Heart right ventricle (tissue), 16 donors: Measurements from ENCODE around the gene DTNBP1. TPM values are rescaled to one million over a fixed set of nuclear protein-coding genes. Genes with fewer than 3 reads are reported as not detected.

ENCODE experiments used
- ATAC-seq, 8 donors: fragments of 200-7000 bp; cut with Tn5 transposase; one replicate each; pipeline ENCODE4 v1.9.1; 2020; ENCODE audit warnings: mild to moderate bottlenecking in 8 of 8, moderate library complexity in 8 of 8, moderate number of reproducible peaks in 1 of 8
- DNase-seq, 2 donors: peaks; one replicate each; pipeline ENCODE4 v3.0.0-alpha.2; 2020
- H3K27ac ChIP-seq, 10 donors: fragments of 200-600 bp; sonication (generic) in 2 of 10; one replicate each; pipeline versions ENCODE4 v1.5.0 to v1.8.0; 2020 to 2022; ENCODE audit warnings: mild to moderate bottlenecking in 3 of 10
- H3K27me3 ChIP-seq, 7 donors: fragments of 200-600 bp; one replicate each; pipeline ENCODE4 v1.8.0; 2021 to 2022; ENCODE audit warnings: mild to moderate bottlenecking in 2 of 7
- H3K36me3 ChIP-seq, 9 donors: fragments of 200-600 bp; sonication (generic) in 1 of 9; one replicate each; pipeline versions ENCODE4 v1.5.0 to v1.8.0; 2020 to 2022; ENCODE audit warnings: mild to moderate bottlenecking in 2 of 9
- H3K4me1 ChIP-seq, 9 donors: fragments of 200-600 bp; sonication (generic) in 1 of 9; one replicate each; pipeline versions ENCODE4 v1.5.0 to v1.8.0; 2020 to 2022; ENCODE audit warnings: mild to moderate bottlenecking in 4 of 9
- H3K4me3 ChIP-seq, 10 donors: fragments of 200-600 bp; sonication (generic) in 2 of 10; one replicate each; pipeline versions ENCODE4 v1.5.0 to v1.8.0; 2020 to 2022; ENCODE audit warnings: mild to moderate bottlenecking in 7 of 10, moderate library complexity in 2 of 10
- H3K9me3 ChIP-seq, 11 donors: fragments of 200-600 bp in 10 of 11; sonication (generic) in 2 of 11; one replicate each; pipeline versions ENCODE4 v1.5.0 to v1.8.0; 2013 to 2022; ENCODE audit warnings: mild to moderate bottlenecking in 2 of 11, control low read depth in 1 of 11, moderate library complexity in 1 of 11
- CTCF ChIP-seq, 9 donors: fragments of 200-600 bp; sonication (generic) in 2 of 9; IDR thresholded peaks; one replicate each; pipeline versions ENCODE4 v1.5.0 to v1.8.0; 2021 to 2022; ENCODE audit warnings: antibody characterized with exemption in 9 of 9, mild to moderate bottlenecking in 5 of 9, moderate library complexity in 1 of 9
- WGBS, 2 donors: extraction: QIAGEN DNeasy Blood & Tissue Kit; methylation state at CpG; one replicate each; pipeline ENCODE4 v1.1.7; 2013; ENCODE audit warnings: inconsistent platforms in 1 of 2; 5-methylcytosine and 5-hydroxymethylcytosine counted together
- intact Hi-C, 10 donors: fragments of 100-400 bp; cut with DNase I; formaldehyde crosslinking; loops; one replicate each; pipeline versions ENCODE4 v1.11.1 to v1.14.2; 2022
- polyA plus RNA-seq, 2 donors: library from polyadenylated mRNA; stranded (reverse); fragments of 200-250 nt; gene quantifications; one replicate each; pipeline ENCODE4 v1.2.3, GENCODE V29; 2013
- total RNA-seq, 10 donors: library from RNA; stranded (reverse); fragmentation: NEBNext Ultra II Directional in 3 of 10; extraction: Animal tissue kit (Norgen Biotek cat#: 25700) in 3 of 10; gene quantifications; one replicate each; pipeline versions ENCODE4 v1.2.1 to v1.2.4, GENCODE V29; 2021 to 2023
- donor health status: Arrhythmogenic right ventricular cardiomyopathy.
- donor health status: ischemic (EF 13 %, LVEDD 7.1; RV severe dilation, severe dysfunction).
- donor health status: healthy with polysubstance abuse.
- donor health status: DM: no; HTN: yes; CAD: no.
- donor health status: DM: no; HTN: no; CAD: no.
- donor health status: ischemic (EF 25% LVEDD 6.9; RV normal size, moderate dysfunction).
- donor health status: ischemic (EF 25% LVEDD 5.7; RV mildly dilated, moderate dysfunction).
- donor health status: healthy.
- donor health status: DM: yes; HTN: yes; CAD: no.
- donor health status: Ischemic cardiomyopathy.
- donor health status: ischemic (EF 35%, LVEDD 5.7; RV mildly dilated, moderate dysfunction).
- donor health status: nonischemic (EF 11% LVEDD 7.7; RV severe dilation, severe dysfunction).
- donor health status: DM: yes; HTN: yes; CAD: no.
- donor health status: PGD.
- donor health status: ischemic (EF 29% LVEDD 5.4; RV normal size, mild dysfunction).
- donor health status: nonischemic (EF 23%, LVEDD 6.1; RV moderate dilation, normal function).

Gene DTNBP1
- total and polyA plus RNA-seq, 12 donors: 5.0 to 27.5 (median 18.4) TPM

DNA sequence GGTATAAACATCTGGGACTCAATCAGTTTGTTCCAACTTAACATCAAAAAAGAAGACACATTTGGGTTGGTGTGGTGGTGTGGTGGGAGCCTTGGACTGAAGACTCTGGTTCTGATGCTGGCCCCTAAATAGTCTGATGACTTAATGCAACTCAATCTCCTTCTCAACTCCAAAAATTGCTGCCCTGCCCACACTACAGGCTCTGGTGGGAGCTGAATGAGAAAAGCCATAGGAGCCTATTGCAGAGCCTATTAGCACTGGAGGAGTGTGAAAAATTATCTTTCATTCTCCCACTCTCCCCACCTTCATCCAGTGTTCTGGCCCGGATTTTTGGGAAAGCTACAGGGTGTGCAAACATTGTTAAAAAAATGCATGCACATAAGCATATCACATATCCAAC lies 56.5 kb downstream of the DTNBP1 start:
- DNase-seq: no peak
- no peak for ATAC-seq
- no peak for TF ChIP-seq CTCF (IDR thresholded peaks at IDR 0.05)
- no peaks in the 10 kb centered on the region for H3K27me3 ChIP-seq
- no peak overlapping the region for H3K27ac ChIP-seq
- 95 to 97% methylated on average over 1 of the region's 1 CpG for WGBS, 2 donors
- peaks cover 0 to 18% (median 6%) of the 10 kb centered on the region in 9 donors for H3K4me1 ChIP-seq
- intact Hi-C loops: no loop called here
- peaks cover 0 to 8% (median 0%) of the 10 kb centered on the region in 11 donors for H3K9me3 ChIP-seq
- H3K36me3 ChIP-seq: peaks cover 0 to 30% (median 0%) of the 10 kb centered on the region in 9 donors
- H3K4me3 ChIP-seq: no peak overlapping the region

DNA sequence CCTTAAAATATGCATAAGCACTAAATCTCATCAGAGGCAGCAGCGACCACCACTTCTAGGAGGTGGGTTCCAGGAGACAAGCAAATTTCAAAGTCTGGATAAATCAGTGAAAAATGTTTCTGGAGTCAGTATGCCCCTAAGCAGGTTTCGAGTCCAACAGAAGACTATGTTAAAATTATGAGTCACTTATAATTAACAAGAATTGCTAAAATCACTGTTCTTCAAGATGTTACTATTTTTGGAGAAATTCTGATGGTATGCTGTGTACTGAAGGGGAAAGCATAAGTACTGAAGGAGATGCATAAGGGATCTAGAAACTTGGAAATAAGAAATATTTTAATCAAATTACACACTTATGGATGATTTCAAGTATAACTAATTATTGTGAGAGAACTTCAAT lies 58.0 kb downstream of the DTNBP1 start:
- Histone ChIP-seq H3K36me3 (peaks cover 0 to 19% (median 0%) of the 10 kb centered on the region in 9 donors), H3K9me3 (no peaks in the 10 kb centered on the region), H3K4me3 (no peak overlapping the region), H3K4me1 (peaks cover 0 to 18% (median 6%) of the 10 kb centered on the region in 9 donors), H3K27me3 (no peaks in the 10 kb centered on the region), H3K27ac (no peak overlapping the region)
- intact Hi-C loops: loop anchor here in 1 of 10 donors (5.0 kb wide), 1 partner anchor 78 kb away; no protein-coding TSS in a partner anchor
- no peak for ATAC-seq
- DNase-seq: no peak
- 94 to 98% methylated on average over 2 of the region's 2 CpGs for WGBS, 2 donors
- TF ChIP-seq CTCF (IDR thresholded peaks at IDR 0.05): no peak

GRCh38 chr6:15602154-15602553 lies 60.7 kb downstream of the DTNBP1 start:
- DNase-seq (peak in 1 of 2 donors; percentile 25), ATAC-seq (no peak)
- no peak overlapping the region for H3K4me3 ChIP-seq
- no peaks in the 10 kb centered on the region for H3K27me3 ChIP-seq
- WGBS, 2 donors: 43 to 49% methylated on average over 3 of the region's 3 CpGs
- H3K4me1 ChIP-seq: peaks cover 0 to 4% (median 0%) of the 10 kb centered on the region in 9 donors
- H3K27ac ChIP-seq: no peak overlapping the region
- TF ChIP-seq CTCF (IDR thresholded peaks at IDR 0.05): no peak
- peaks cover 0 to 12% (median 0%) of the 10 kb centered on the region in 9 donors for H3K36me3 ChIP-seq
- intact Hi-C loops: loop anchor here in 1 of 10 donors (5.0 kb wide), 1 partner anchor 75 kb away; no protein-coding TSS in a partner anchor
- H3K9me3 ChIP-seq: no peaks in the 10 kb centered on the region

DNA sequence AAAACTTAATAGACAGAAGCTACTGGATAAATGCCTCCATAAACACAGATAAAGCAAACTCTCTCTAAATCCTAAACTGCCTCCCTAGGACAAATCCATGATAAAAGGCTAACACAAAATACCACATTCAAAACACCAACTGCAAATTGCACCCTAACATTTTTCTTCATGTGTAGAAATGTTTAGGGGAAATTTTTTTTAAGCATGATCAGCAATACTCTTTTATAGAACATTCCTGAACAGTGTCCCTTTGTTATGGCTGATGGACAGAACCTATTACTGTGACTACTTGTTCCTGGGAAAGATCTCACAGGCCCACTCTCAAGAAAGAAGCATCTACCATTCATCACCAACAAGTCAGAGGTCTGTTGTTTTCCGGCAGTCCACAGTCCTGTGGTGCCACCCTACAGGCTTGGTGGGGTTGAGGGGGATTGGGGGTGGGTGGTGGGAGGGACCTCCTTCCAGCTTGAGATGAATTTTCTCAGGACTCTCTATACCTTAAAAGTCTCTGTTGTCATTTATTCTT lies 64.5 kb downstream of the DTNBP1 start:
- Histone ChIP-seq H3K27ac (no peak overlapping the region), H3K27me3 (no peaks in the 10 kb centered on the region), H3K9me3 (no peaks in the 10 kb centered on the region), H3K36me3 (peaks cover 0 to 6% (median 0%) of the 10 kb centered on the region in 9 donors), H3K4me3 (no peak overlapping the region), H3K4me1 (peaks cover 10 to 34% (median 31%) of the 10 kb centered on the region in 9 donors)
- ATAC-seq (no peak), DNase-seq (no peak)
- no peak for TF ChIP-seq CTCF (IDR thresholded peaks at IDR 0.05)
- intact Hi-C loops: no loop called here
- WGBS, 2 donors: 87% methylated on average over 1 of the region's 1 CpG
